PC-3 (cell line): Measurements from ENCODE around the gene TRPM1. TPM values are rescaled to one million over a fixed set of nuclear protein-coding genes. Genes with fewer than 3 reads are reported as not detected.

Experiments used
- ATAC-seq: fragments of 200-7000 bp; cut with Tn5 transposase; 2 replicates; pipeline ENCODE4 v1.9.1; 2020; ENCODE audit warnings: mild to moderate bottlenecking, moderate library complexity
- BruUV-seq: library from RNA; stranded (reverse); fragments of 400-500 nt; replicated peaks from 2 replicates; lab custom pipeline; 2021; lab: Mats Ljungman, UMichigan
- CTCF ChIA-PET: fragments of 300-600 bp; sonication (Branson Sonifier 250); formaldehyde crosslinking; loops from one replicate; lab custom pipeline; 2022; ENCODE audit warnings: antibody characterized with exemption; lab: Charles Lee
- POLR2A ChIA-PET: fragments of 300-600 bp; sonication (Branson Sonifier 250); formaldehyde crosslinking; loops from one replicate; lab custom pipeline; 2022; ENCODE audit warnings: antibody characterized with exemption; ENCODE audit not compliant: unreplicated experiment; lab: Charles Lee
- DNase-seq: peaks from one replicate; pipeline ENCODE4 v3.0.0-alpha.2; 2015
- H2AFZ ChIP-seq: fragments of 300-600 bp; sonication (generic); 2 replicates; pipeline ENCODE4 v1.6.0; 2016; ENCODE audit warnings: antibody characterized with exemption, low read length
- H3F3A ChIP-seq: fragments of 300-600 bp; sonication (generic); one replicate; pipeline ENCODE4 v1.6.0; 2017; ENCODE audit warnings: antibody characterized with exemption, low read length, control low read depth, mild to moderate bottlenecking; ENCODE audit not compliant: unreplicated experiment
- H3K27ac ChIP-seq: fragments of 300-600 bp; sonication (generic); 2 replicates; pipeline ENCODE4 v1.5.1; 2016; ENCODE audit warnings: mild to moderate bottlenecking, low read length
- H3K27me3 ChIP-seq: fragments of 300-600 bp; sonication (generic); 2 replicates; pipeline ENCODE4 v1.6.1; 2016; ENCODE audit warnings: low read length, mixed read lengths
- H3K36me3 ChIP-seq: fragments of 300-600 bp; sonication (generic); 2 replicates; pipeline ENCODE4 v1.6.1; 2016; ENCODE audit warnings: low read depth, mixed run types, low read length, mixed read lengths
- H3K4me1 ChIP-seq: fragments of 300-600 bp; sonication (generic); 2 replicates; pipeline ENCODE4 v1.5.1; 2016; ENCODE audit warnings: low read length; ENCODE audit not compliant: insufficient read depth
- H3K4me2 ChIP-seq: fragments of 300-600 bp; sonication (generic); 2 replicates; pipeline ENCODE4 v1.6.0; 2016; ENCODE audit warnings: low read length
- H3K4me3 ChIP-seq: fragments of 300-600 bp; sonication (generic); 2 replicates; pipeline ENCODE4 v1.5.1; 2016; ENCODE audit warnings: mild to moderate bottlenecking, low read length, mixed read lengths
- H3K79me2 ChIP-seq: fragments of 300-600 bp; sonication (generic); 2 replicates; pipeline ENCODE4 v1.6.1; 2017; ENCODE audit warnings: low read length, mixed read lengths
- H3K9ac ChIP-seq: fragments of 300-600 bp; sonication (generic); 2 replicates; pipeline ENCODE4 v1.6.0; 2016; ENCODE audit warnings: mild to moderate bottlenecking, low read length
- H3K9me2 ChIP-seq: fragments of 300-600 bp; sonication (generic); replicated peaks from 2 replicates; pipeline ENCODE4 v1.6.1; 2016; ENCODE audit warnings: mixed run types, low read length, mixed read lengths
- H3K9me3 ChIP-seq: fragments of 300-600 bp; sonication (generic); 2 replicates; pipeline ENCODE4 v1.6.1; 2016; ENCODE audit warnings: low read length, mixed read lengths
- H4K20me1 ChIP-seq: fragments of 300-600 bp; sonication (generic); 2 replicates; pipeline ENCODE4 v1.6.1; 2016; ENCODE audit warnings: low read length, mixed read lengths
- CTCF ChIP-seq: fragments of 300-600 bp; sonication (generic); conservative IDR thresholded peaks from 2 replicates; pipeline ENCODE4 v1.5.1; 2017; ENCODE audit warnings: antibody characterized with exemption, low read depth, mild to moderate bottlenecking, low read length
- EZH2 ChIP-seq: fragments of 300-600 bp; sonication (generic); IDR thresholded peaks from one replicate; pipeline ENCODE4 v1.6.1; 2017; ENCODE audit warnings: antibody characterized with exemption, mild to moderate bottlenecking, low read length; ENCODE audit not compliant: unreplicated experiment
- EZH2phosphoT487 ChIP-seq: fragments of 300-600 bp; sonication (generic); IDR thresholded peaks from 2 replicates; pipeline ENCODE4 v1.6.1; 2018; ENCODE audit warnings: mild to moderate bottlenecking, antibody characterized with exemption, low read length, borderline replicate concordance
- intact Hi-C: fragments of 100-400 bp; cut with micrococcal nuclease; formaldehyde crosslinking; loops from 2 replicates; pipeline ENCODE4 v1.9.0; 2023
- total RNA-seq: library from RNA; depleted of rRNA; stranded (reverse); fragments of >200 nt; gene quantifications from 2 replicates; pipeline ENCODE4 v1.2.3, GENCODE V29; 2014

TRPM1 gene
- total RNA-seq, 1 experiment from 2014 or later, result not detected

- no peak overlapping the region for H2AFZ ChIP-seq
These were observed 27.0 kb upstream of the TRPM1 start for GRCh38 chr15:31128477-31128876.

GRCh38 chr15:31127596-31128261 is 26.2 kb upstream of the TRPM1 start:
- Histone ChIP-seq H3F3A (no peaks in the 10 kb centered on the region), H3K9ac (no peak overlapping the region), H2AFZ (no peak overlapping the region), H3K4me3 (no peak overlapping the region), H3K4me2 (no peak overlapping the region), H3K9me2 (no peaks in the 10 kb centered on the region), H3K27me3 (peaks cover 15% of the 10 kb centered on the region), H3K79me2 (no peaks in the 10 kb centered on the region), H4K20me1 (no peaks in the 10 kb centered on the region), H3K4me1 (no peaks in the 10 kb centered on the region), H3K27ac (no peak overlapping the region), H3K36me3 (no peaks in the 10 kb centered on the region), H3K9me3 (no peaks in the 10 kb centered on the region)
- ChIA-PET CTCF (no interaction called here), POLR2A (no interaction called here)
- no TSS peak for BruUV-seq
- TF ChIP-seq CTCF, result no peak
- no peak for TF ChIP-seq EZH2
- TF ChIP-seq EZH2phosphoT487, result no peak
- intact Hi-C loops, result loop anchor here (2.0 to 10.0 kb wide), 2 partner anchors 233 to 463 kb away; no protein-coding TSS in a partner anchor
- ATAC-seq, result no peak
- DNase-seq, result no peak

More at GRCh38 chr15:31128477-31128876, 27.0 kb upstream of the TRPM1 start:
- Histone ChIP-seq H3K9me2 (no peaks in the 10 kb centered on the region), H3K27ac (no peak overlapping the region), H3K9ac (no peak overlapping the region), H3K27me3 (peaks cover 15% of the 10 kb centered on the region), H3K9me3 (no peaks in the 10 kb centered on the region), H3K36me3 (no peaks in the 10 kb centered on the region), H3K79me2 (no peaks in the 10 kb centered on the region), H3K4me3 (no peak overlapping the region), H3K4me2 (no peak overlapping the region), H4K20me1 (no peaks in the 10 kb centered on the region), H3K4me1 (no peaks in the 10 kb centered on the region), H3F3A (no peaks in the 10 kb centered on the region)
- TF ChIP-seq CTCF (no peak), EZH2 (no peak), EZH2phosphoT487 (no peak)
- POLR2A ChIA-PET, result no interaction called here
- DNase-seq (no peak), ATAC-seq (no peak)
- CTCF ChIA-PET, result interaction anchor here (0.6 kb wide), 1 partner anchor 241 kb away, joined by 8 read pairs; no protein-coding TSS in a partner anchor
- intact Hi-C loops, result loop anchor here (2.0 to 10.0 kb wide), 2 partner anchors 234 to 464 kb away; no protein-coding TSS in a partner anchor
- BruUV-seq, result no TSS peak

GRCh38 chr15:31125061-31125460 is 23.5 kb upstream of the TRPM1 start:
- CTCF ChIA-PET, result no interaction called here
- no peak for DNase-seq
- Histone ChIP-seq H3K27me3 (peaks cover 26% of the 10 kb centered on the region), H3K9ac (no peak overlapping the region), H3K9me2 (no peaks in the 10 kb centered on the region), H4K20me1 (no peaks in the 10 kb centered on the region), H3K27ac (no peak overlapping the region), H3F3A (no peaks in the 10 kb centered on the region), H3K9me3 (no peaks in the 10 kb centered on the region), H3K4me3 (no peak overlapping the region), H3K4me1 (no peaks in the 10 kb centered on the region), H2AFZ (no peak overlapping the region), H3K4me2 (no peak overlapping the region), H3K36me3 (no peaks in the 10 kb centered on the region), H3K79me2 (no peaks in the 10 kb centered on the region)
- no peak for ATAC-seq
- POLR2A ChIA-PET, result no interaction called here
- intact Hi-C loops, result loop anchor here (10.0 kb wide), 1 partner anchor 460 kb away; no protein-coding TSS in a partner anchor
- TF ChIP-seq EZH2phosphoT487, result no peak
- TF ChIP-seq CTCF, result no peak
- BruUV-seq, result no TSS peak
